Mesothelial cell of epicardium (in vitro differentiated cells): ENCODE data around the gene ACOXL. TPM values are rescaled to one million over a fixed set of nuclear protein-coding genes. Genes with fewer than 3 reads are reported as not detected.

ENCODE experiments used
- DNase-seq, 2 experiments: peaks; one replicate each; pipeline ENCODE4 v3.0.0; 2021; ENCODE audit warnings: low spot score in 2 of 2; ENCODE audit not compliant: unreplicated experiment in 2 of 2
- H3K27ac Mint-ChIP-seq: 2 replicates; pipeline ENCODE4 v1.8.0; 2021; ENCODE audit warnings: mixed read lengths
- H3K27me3 Mint-ChIP-seq: 2 replicates; pipeline ENCODE4 v1.8.0; 2021; ENCODE audit warnings: low read depth, mixed read lengths
- H3K36me3 Mint-ChIP-seq: 2 replicates; pipeline ENCODE4 v1.8.0; 2021; ENCODE audit warnings: mixed read lengths
- H3K4me1 Mint-ChIP-seq: 2 replicates; pipeline ENCODE4 v1.8.0; 2021; ENCODE audit warnings: mixed read lengths
- H3K4me3 Mint-ChIP-seq: 2 replicates; pipeline ENCODE4 v1.8.0; 2021; ENCODE audit warnings: mild to moderate bottlenecking, moderate library complexity, mixed read lengths
- H3K9me3 Mint-ChIP-seq: 2 replicates; pipeline ENCODE4 v1.8.0; 2021; ENCODE audit warnings: mixed read lengths
- total RNA-seq: library from RNA; stranded (reverse); gene quantifications from 3 replicates; pipeline ENCODE4 v1.2.1, GENCODE V29; 2021
- TF ChIP-seq, protein P1 (sequence below): fragments of 200-600 bp; sonication (generic); IDR thresholded peaks from one replicate; pipeline ENCODE4 v1.5.0; 2021; ENCODE audit warnings: antibody characterized with exemption; ENCODE audit not compliant: unreplicated experiment

The ACOXL gene
- total RNA-seq, 1 donor from 2014 or later = 0.20 TPM

DNA sequence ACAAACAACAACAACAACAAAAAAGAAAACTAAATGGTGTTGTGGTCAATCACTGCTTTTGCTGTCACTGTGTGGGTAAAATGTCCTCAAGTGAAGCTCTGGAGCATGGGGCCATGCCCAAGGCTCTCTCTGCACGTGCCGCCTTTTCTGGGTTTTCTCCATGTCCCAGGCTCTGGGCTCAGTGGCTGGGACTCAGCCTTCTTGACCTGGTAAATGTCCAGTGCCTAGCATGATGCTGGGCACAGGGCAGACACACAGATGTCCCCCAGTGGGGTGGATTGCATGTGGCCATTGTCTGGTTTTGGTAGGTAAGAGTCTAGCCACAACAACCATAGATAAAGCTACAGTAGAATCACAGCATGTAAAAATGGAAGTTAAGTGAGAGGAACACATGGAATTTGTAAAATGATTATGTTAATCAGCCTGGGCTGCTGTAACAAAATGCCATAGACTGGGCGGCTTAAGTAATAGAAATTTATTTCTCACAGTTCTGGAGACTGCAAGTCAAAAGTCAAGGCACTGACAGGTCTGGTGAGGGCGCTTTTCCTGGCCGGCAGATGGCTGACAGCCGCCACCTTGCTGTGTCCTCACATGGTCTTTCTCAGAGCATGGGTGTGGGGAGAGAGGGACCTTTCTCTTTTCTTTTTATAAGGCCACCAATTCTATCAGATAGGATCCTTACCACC lies 174.4 kb downstream of the ACOXL start:
- peaks cover 10% of the 10 kb centered on the region for H3K27me3 Mint-ChIP-seq
- H3K4me3 Mint-ChIP-seq = no peak overlapping the region
- no peak for DNase-seq
- H3K4me1 Mint-ChIP-seq = peaks cover 2% of the 10 kb centered on the region
- no peak overlapping the region for H3K27ac Mint-ChIP-seq
- H3K36me3 Mint-ChIP-seq = peaks cover 3% of the 10 kb centered on the region
- H3K9me3 Mint-ChIP-seq = peaks cover 8% of the 10 kb centered on the region
- TF ChIP-seq, protein P1, sequence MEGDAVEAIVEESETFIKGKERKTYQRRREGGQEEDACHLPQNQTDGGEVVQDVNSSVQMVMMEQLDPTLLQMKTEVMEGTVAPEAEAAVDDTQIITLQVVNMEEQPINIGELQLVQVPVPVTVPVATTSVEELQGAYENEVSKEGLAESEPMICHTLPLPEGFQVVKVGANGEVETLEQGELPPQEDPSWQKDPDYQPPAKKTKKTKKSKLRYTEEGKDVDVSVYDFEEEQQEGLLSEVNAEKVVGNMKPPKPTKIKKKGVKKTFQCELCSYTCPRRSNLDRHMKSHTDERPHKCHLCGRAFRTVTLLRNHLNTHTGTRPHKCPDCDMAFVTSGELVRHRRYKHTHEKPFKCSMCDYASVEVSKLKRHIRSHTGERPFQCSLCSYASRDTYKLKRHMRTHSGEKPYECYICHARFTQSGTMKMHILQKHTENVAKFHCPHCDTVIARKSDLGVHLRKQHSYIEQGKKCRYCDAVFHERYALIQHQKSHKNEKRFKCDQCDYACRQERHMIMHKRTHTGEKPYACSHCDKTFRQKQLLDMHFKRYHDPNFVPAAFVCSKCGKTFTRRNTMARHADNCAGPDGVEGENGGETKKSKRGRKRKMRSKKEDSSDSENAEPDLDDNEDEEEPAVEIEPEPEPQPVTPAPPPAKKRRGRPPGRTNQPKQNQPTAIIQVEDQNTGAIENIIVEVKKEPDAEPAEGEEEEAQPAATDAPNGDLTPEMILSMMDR = no peak

DNA sequence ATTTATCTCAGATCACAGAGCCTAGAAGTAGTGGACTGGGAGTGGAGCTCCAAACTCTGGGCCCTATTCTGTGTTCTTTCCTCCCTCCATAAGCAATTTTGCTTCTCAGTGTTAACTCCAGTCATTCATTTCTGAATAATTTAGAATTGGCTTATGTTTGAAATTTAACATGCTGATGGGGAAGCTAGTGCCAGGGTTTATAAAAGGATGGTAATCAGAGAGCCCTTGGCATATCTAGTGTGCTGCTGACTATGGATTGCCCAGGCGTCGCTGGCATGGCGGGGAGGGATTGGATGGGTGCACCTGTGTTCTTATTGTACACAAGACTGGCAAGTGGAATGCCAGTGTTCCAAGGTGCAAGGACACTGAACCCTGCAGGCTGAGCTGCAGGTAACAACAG lies 177.1 kb downstream of the ACOXL start:
- peaks cover 3% of the 10 kb centered on the region for H3K36me3 Mint-ChIP-seq
- H3K27ac Mint-ChIP-seq = no peak overlapping the region
- DNase-seq = no peak
- no peak overlapping the region for H3K4me3 Mint-ChIP-seq
- no peaks in the 10 kb centered on the region for H3K4me1 Mint-ChIP-seq
- H3K9me3 Mint-ChIP-seq = peaks cover 28% of the 10 kb centered on the region
- TF ChIP-seq, protein P1 = no peak
- H3K27me3 Mint-ChIP-seq = peaks cover 13% of the 10 kb centered on the region

DNA sequence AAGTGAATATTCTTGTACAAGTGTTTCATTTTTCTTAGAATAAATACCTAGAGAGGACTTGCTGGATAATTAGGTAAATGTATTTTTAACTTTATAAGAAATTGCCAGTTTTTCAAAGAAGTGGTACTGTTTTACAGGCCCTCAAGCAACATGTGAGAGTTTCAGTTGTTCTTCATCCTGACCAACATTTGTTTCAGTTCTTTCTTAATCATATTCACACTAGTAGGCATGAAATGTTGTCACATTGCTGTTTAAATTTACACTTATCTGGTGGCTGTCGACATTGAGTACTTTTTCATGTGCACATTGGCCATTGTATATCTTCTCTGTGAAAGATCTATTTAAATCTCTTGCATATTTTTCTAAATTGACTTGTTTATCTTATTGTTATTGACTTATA lies 178.1 kb downstream of the ACOXL start:
- Mint-ChIP-seq H3K27ac (no peak overlapping the region), H3K4me3 (no peak overlapping the region), H3K27me3 (peaks cover 16% of the 10 kb centered on the region), H3K9me3 (peaks cover 28% of the 10 kb centered on the region), H3K36me3 (peaks cover 3% of the 10 kb centered on the region), H3K4me1 (no peaks in the 10 kb centered on the region)
- no peak for DNase-seq
- TF ChIP-seq, protein P1 = no peak

DNA sequence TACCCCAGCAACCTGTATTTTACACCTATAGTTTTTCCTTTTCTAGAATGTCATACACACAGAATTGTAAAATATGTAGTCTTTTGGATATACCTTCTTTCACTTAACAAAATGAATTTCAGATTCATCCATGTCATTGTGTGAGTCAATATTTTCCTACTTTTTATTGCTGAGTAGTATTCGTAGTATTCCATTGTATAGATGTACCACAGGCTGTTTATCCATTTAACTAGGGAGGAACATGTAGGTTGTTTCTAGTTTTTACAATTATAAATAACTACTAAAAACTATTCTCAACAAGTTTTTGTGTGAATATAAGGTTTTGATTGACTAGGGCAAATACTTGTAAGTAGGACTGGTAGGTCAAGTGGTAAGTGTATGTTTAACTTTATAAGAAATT lies 187.4 kb downstream of the ACOXL start:
- TF ChIP-seq, protein P1 = no peak
- H3K27ac Mint-ChIP-seq = no peak overlapping the region
- H3K36me3 Mint-ChIP-seq = no peaks in the 10 kb centered on the region
- no peak for DNase-seq
- no peak overlapping the region for H3K4me3 Mint-ChIP-seq
- H3K27me3 Mint-ChIP-seq = peaks cover 27% of the 10 kb centered on the region
- H3K9me3 Mint-ChIP-seq = peaks cover 28% of the 10 kb centered on the region
- H3K4me1 Mint-ChIP-seq = no peaks in the 10 kb centered on the region

DNA sequence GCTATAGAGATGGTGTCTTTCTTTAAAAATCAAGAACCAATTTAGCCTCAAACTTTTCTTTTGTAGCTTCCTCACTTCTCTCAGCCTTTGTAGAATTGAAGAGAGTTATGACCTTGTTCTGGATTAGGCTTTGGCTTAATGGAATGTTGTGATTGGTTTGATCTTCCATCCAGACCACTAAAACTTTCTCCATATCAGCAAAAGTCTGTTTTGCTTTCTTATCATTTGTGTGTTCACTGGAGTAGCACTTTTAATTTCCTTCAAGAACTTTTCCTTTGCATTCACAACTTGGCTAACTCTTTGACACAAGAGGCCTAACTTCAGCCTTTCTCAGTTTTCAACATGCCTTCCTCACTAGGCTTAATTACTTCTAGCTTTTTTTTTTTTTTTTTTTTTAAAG lies 193.1 kb downstream of the ACOXL start:
- H3K9me3 Mint-ChIP-seq = peaks cover 22% of the 10 kb centered on the region
- H3K4me1 Mint-ChIP-seq = peaks cover 8% of the 10 kb centered on the region
- H3K4me3 Mint-ChIP-seq = no peak overlapping the region
- no peak for DNase-seq
- no peak overlapping the region for H3K27ac Mint-ChIP-seq
- TF ChIP-seq, protein P1 = no peak
- H3K27me3 Mint-ChIP-seq = peaks cover 8% of the 10 kb centered on the region
- H3K36me3 Mint-ChIP-seq = peaks cover 1% of the 10 kb centered on the region
